ENCODE results near the gene CFAP210.
"Not testable (repeated sequence)": the region's sequence is repeated elsewhere in the genome, so short reads cannot be mapped to it uniquely, and the experiment has no call there.

Gene CFAP210

DNA sequence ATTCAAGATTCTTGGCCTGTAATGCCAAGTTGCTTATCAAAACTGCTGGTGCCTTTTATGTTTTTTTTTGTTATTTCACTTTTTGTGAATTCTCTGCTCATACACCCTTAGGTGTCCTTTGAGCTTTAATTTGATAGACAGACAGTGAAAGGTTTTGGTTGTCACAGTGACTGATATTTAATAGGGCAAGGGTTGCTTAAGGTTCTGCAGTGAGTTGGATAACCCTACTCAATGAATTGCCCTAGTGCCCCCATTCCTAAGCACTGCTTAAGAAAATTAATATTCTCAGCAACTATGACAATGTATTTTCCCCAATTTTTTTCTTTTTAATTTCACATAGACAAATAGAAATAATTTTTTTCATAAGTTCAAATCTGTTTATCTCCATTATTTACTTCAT lies 94.6 kb downstream of the CFAP210 start:
- Histone ChIP-seq H3K9ac (ENCODE audit: low read length) (no peak overlapping the region), H4K20me1 (ENCODE audit: insufficient read depth, low read length) (peaks cover 24% of the 10 kb centered on the region), H3K27me3 (ENCODE audit: low read depth, low read length) (no peaks in the 10 kb centered on the region), H2AFZ (ENCODE audit: low read depth, low read length) (no peak overlapping the region), H3K9me3 (ENCODE audit: insufficient read depth, low read length) (no peaks in the 10 kb centered on the region), H3K79me2 (ENCODE audit: low read length) (peaks cover 98% of the 10 kb centered on the region), H3K4me2 (ENCODE audit: low read length) (no peak overlapping the region), H3K36me3 (replicated peaks; ENCODE audit: low read depth, low read length) (peaks cover 7% of the 10 kb centered on the region), H3K4me1 (ENCODE audit: low read length) (no peaks in the 10 kb centered on the region), H3K27ac (ENCODE audit: low read length) (no peak overlapping the region), H3K4me3 (ENCODE audit: low read length) (no peak overlapping the region)
- TF ChIP-seq, protein P1, sequence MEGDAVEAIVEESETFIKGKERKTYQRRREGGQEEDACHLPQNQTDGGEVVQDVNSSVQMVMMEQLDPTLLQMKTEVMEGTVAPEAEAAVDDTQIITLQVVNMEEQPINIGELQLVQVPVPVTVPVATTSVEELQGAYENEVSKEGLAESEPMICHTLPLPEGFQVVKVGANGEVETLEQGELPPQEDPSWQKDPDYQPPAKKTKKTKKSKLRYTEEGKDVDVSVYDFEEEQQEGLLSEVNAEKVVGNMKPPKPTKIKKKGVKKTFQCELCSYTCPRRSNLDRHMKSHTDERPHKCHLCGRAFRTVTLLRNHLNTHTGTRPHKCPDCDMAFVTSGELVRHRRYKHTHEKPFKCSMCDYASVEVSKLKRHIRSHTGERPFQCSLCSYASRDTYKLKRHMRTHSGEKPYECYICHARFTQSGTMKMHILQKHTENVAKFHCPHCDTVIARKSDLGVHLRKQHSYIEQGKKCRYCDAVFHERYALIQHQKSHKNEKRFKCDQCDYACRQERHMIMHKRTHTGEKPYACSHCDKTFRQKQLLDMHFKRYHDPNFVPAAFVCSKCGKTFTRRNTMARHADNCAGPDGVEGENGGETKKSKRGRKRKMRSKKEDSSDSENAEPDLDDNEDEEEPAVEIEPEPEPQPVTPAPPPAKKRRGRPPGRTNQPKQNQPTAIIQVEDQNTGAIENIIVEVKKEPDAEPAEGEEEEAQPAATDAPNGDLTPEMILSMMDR (IDR thresholded peaks at IDR 0.05; ENCODE audit: low read depth, low read length): no peak
- no peak for TF ChIP-seq EZH2phosphoT487 (IDR thresholded peaks at IDR 0.05; ENCODE audit: low read depth)

DNA sequence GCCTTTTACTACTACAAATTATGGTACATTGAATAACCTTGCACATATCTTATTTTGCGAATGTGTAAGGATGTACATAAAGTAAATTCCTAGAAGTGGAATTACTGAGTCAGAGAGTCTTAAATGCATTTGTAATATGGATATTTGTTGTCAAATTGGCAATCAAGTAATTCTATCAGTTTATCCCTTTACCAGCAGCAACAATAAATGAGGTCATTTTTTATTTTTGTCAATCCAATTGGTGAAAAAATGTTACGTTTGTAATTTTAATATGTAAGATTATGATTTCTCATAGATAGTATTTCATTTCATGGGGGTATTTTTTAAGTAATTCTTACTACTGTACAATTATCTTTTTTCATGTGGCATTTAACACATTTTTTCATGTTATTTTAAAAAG lies 95.2 kb downstream of the CFAP210 start:
- TF ChIP-seq, protein P1 (IDR thresholded peaks at IDR 0.05; ENCODE audit: low read depth, low read length): no peak
- TF ChIP-seq EZH2phosphoT487 (IDR thresholded peaks at IDR 0.05; ENCODE audit: low read depth): no peak
- Histone ChIP-seq H2AFZ (ENCODE audit: low read depth, low read length) (no peak overlapping the region), H3K4me3 (ENCODE audit: low read length) (no peak overlapping the region), H3K27me3 (ENCODE audit: low read depth, low read length) (no peaks in the 10 kb centered on the region), H3K9me3 (ENCODE audit: insufficient read depth, low read length) (no peaks in the 10 kb centered on the region), H4K20me1 (ENCODE audit: insufficient read depth, low read length) (peaks cover 24% of the 10 kb centered on the region), H3K27ac (ENCODE audit: low read length) (no peak overlapping the region), H3K36me3 (replicated peaks; ENCODE audit: low read depth, low read length) (peaks cover 2% of the 10 kb centered on the region), H3K79me2 (ENCODE audit: low read length) (peaks cover 98% of the 10 kb centered on the region), H3K4me1 (ENCODE audit: low read length) (no peaks in the 10 kb centered on the region), H3K9ac (ENCODE audit: low read length) (no peak overlapping the region), H3K4me2 (ENCODE audit: low read length) (no peak overlapping the region)

DNA sequence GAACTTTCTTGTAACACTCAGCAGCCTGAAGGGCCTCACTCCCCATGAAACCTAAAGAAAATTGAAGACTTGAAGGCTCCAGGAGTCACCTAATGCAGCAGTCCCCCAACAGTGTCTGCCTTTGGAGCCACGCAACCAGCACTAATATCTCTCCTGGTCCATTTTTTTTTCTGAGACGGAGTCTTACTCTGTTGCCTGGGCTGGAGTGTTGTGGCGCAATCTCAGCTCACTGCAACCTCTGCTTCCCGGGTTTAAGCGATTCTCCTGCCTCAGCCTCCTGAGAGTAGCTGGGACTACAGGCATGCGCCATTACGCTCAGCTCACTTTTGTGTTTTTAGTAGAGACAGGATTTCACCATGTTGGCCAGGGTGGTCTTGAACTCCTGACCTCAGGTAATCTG lies 97.7 kb downstream of the CFAP210 start:
- H3K4me3 ChIP-seq (ENCODE audit: low read length); H3K9me3 ChIP-seq (ENCODE audit: insufficient read depth, low read length); H3K9ac ChIP-seq (ENCODE audit: low read length); H3K4me2 ChIP-seq (ENCODE audit: low read length); H3K4me1 ChIP-seq (ENCODE audit: low read length); H3K36me3 ChIP-seq (replicated peaks; ENCODE audit: low read depth, low read length); H3K27me3 ChIP-seq (ENCODE audit: low read depth, low read length); H3K27ac ChIP-seq (ENCODE audit: low read length); H2AFZ ChIP-seq (ENCODE audit: low read depth, low read length): not testable (repeated sequence)
- Histone ChIP-seq H3K79me2 (ENCODE audit: low read length) (peaks cover 99% of the 10 kb centered on the region), H4K20me1 (ENCODE audit: insufficient read depth, low read length) (peaks cover 23% of the 10 kb centered on the region)
